NCI-H2029 treated with DMSO at 0.1 percent for 48 hours (cell line): ENCODE data around the gene RPAP3.
A peak's percentile ranks its signal among the peaks of the same experiment; 100 is the strongest.

ENCODE experiments used
- DNase-seq: peaks from one replicate; lab custom pipeline; 2025; lab: John Stamatoyannopoulos, UW

RPAP3 gene

GRCh38 chr12:47721431-47721973 lies 15.7 kb upstream of the RPAP3 start:
- DNase-seq, result no peak

- DNase-seq, result no peak
These were observed 12.7 kb upstream of the RPAP3 start for GRCh38 chr12:47718531-47718930.

GRCh38 chr12:47717443-47718193 lies 11.8 kb upstream of the RPAP3 start:
- peak; percentile 23 for DNase-seq

GRCh38 chr12:47717046-47717442 lies 11.2 kb upstream of the RPAP3 start:
- DNase-seq, result no peak

GRCh38 chr12:47715877-47716548 lies 10.2 kb upstream of the RPAP3 start:
- DNase-seq, result no peak

GRCh38 chr12:47715393-47715876 lies 9.6 kb upstream of the RPAP3 start:
- DNase-seq, result peak; percentile 82

- no peak for DNase-seq
These were observed 9.1 kb upstream of the RPAP3 start for GRCh38 chr12:47714826-47715386.

- no peak for DNase-seq
These were observed 6.3 kb upstream of the RPAP3 start for GRCh38 chr12:47712171-47712570.

GRCh38 chr12:47711448-47711847 lies 5.6 kb upstream of the RPAP3 start:
- DNase-seq, result no peak

- DNase-seq, result no peak
These were observed 4.4 kb upstream of the RPAP3 start for GRCh38 chr12:47710278-47710677.

GRCh38 chr12:47709671-47710070 lies 3.8 kb upstream of the RPAP3 start:
- no peak for DNase-seq

GRCh38 chr12:47709237-47709636 lies 3.4 kb upstream of the RPAP3 start:
- DNase-seq, result no peak

GRCh38 chr12:47707905-47708543 lies 2.2 kb upstream of the RPAP3 start:
- no peak for DNase-seq

GRCh38 chr12:47707355-47707754 lies 1.5 kb upstream of the RPAP3 start:
- no peak for DNase-seq

GRCh38 chr12:47705229-47705565 lies 633 bp downstream of the RPAP3 start:
- no peak for DNase-seq

- DNase-seq, result no peak
These were observed 1.1 kb downstream of the RPAP3 start for GRCh38 chr12:47704719-47705118.

- DNase-seq, result no peak
These were observed 5.6 kb downstream of the RPAP3 start for GRCh38 chr12:47700263-47700662.

- no peak for DNase-seq
These were observed 7.2 kb downstream of the RPAP3 start for GRCh38 chr12:47698631-47699030.

- DNase-seq, result no peak
These were observed 7.8 kb downstream of the RPAP3 start for GRCh38 chr12:47698055-47698454.

- no peak for DNase-seq
These were observed 16.6 kb downstream of the RPAP3 start for GRCh38 chr12:47689215-47689614.

- no peak for DNase-seq
These were observed 18.2 kb downstream of the RPAP3 start for GRCh38 chr12:47687636-47688035.

- no peak for DNase-seq
These were observed 19.1 kb downstream of the RPAP3 start for GRCh38 chr12:47686645-47687240.
